ENCODE results near the gene NFKBIB.

- TF ChIP-seq SIN3A (IDR thresholded peaks at IDR 0.05; ENCODE audit: borderline replicate concordance, low read depth, low read length) (no peak), NFIC (IDR thresholded peaks at IDR 0.05; ENCODE audit: borderline replicate concordance) (no peak), GATA2 (CRISPR knock-in tag; IDR thresholded peaks at IDR 0.05) (no peak), CTCF (IDR thresholded peaks at IDR 0.05) (no peak), RCOR1 (IDR thresholded peaks at IDR 0.05; ENCODE audit: low read length) (no peak), SMC3 (IDR thresholded peaks at IDR 0.05; ENCODE audit: low read depth, low read length) (no peak), TEAD4 (IDR thresholded peaks at IDR 0.05; ENCODE audit: borderline replicate concordance, insufficient read depth) (no peak)
Observed at GRCh38 chr19:38944981-38945506, 45.3 kb downstream of the NFKBIB start.
